ENCODE data around the gene TOR1AIP1.
A peak's percentile ranks its signal among the peaks of the same experiment; 100 is the strongest.

TOR1AIP1 gene

GRCh38 chr1:179883040-179883744 is 1.1 kb downstream of the TOR1AIP1 start:
- DNase-seq: no peak

DNA sequence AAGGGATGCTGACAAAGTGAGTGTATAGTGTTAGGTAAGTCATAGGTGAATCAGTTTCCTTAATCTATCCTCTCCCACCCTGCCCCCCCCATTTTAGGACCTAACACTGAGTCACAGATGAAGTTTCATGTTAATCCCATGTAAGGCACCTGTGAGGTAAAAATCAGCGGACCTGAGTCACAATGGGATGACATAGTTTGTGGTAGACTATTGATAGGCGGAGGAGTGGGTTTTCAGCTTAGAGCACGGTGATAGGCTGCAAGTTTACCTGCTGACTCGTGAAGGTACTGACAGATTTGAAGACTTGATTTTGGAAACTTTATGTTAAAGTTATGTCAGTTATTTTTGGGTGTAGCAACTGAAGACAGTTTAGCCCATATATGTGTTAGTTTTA is 1.7 kb downstream of the TOR1AIP1 start:
- DNase-seq: peak; percentile 18

- DNase-seq: no peak
Measured at GRCh38 chr1:179888071-179888470, 6.0 kb downstream of the TOR1AIP1 start.

- no peak for DNase-seq
Measured at GRCh38 chr1:179889589-179889988, 7.5 kb downstream of the TOR1AIP1 start.

- DNase-seq: no peak
Measured at GRCh38 chr1:179910934-179911333, 28.8 kb downstream of the TOR1AIP1 start.

DNA sequence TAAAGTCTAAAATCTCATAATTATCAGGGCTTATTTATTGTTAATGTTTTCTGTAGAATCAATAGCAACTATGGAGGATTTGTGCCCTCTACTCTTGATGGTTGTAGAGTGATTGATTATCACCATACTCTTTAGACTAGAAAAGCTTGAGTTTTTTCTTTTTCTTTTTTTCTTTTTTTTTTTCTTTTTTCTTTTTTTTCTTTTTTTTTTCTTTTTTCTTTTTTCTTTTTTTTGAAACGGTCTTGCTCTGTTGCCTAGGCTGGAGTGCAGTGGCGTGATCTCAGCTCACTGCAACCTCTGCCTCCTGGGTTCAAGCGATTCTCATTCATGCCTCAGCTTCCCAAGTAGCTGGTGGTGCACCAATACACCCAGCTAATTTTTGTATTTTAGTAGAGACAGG is 29.7 kb downstream of the TOR1AIP1 start:
- DNase-seq: no peak

GRCh38 chr1:179917601-179918429 is 35.7 kb downstream of the TOR1AIP1 start:
- DNase-seq: peak; percentile 16

- no peak for DNase-seq
Measured at GRCh38 chr1:179921472-179921871, 39.4 kb downstream of the TOR1AIP1 start.

DNA sequence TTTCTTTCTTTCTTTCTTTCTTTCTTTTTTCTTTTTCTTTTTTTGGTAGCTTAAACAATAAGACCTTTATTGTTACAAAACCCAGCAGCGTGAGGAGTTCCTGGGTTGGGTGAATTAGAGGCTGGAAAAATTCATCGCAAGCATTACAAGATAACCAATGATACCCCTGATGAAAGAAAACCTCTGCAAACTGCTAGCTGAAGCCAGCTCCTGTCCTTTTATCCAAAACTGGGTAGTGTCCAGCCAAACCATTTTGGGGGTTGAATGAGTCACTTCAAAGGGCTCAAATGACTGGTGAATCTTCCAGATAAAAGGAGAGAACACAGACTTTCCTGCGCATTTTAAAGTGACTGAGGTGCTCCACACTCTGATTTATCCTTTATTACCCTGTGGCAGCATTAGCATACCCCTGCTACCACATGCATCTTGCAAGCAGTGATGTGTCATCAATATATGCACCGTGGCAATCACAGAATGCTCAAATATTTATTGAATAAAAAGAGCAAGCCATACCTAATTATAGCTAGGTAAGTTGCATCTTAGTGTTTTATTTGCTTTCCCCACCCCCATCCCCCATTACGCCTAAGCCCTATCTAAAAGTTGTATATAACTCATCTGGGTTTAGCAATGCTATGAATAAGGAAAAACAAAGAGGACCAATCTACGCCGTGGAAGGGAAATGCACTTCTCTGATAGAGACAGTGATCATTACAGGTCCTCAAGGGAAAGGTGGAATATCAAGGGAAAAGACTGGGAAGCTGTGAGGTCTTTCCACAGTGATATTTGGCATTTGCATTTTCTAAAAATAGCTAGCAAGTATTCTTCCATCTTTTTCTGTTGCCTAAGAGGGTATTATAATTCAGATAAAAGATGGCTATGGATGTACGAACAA is 40.1 kb downstream of the TOR1AIP1 start:
- no peak for DNase-seq

- DNase-seq: no peak
Measured at GRCh38 chr1:179923029-179923428, 40.9 kb downstream of the TOR1AIP1 start.

DNA sequence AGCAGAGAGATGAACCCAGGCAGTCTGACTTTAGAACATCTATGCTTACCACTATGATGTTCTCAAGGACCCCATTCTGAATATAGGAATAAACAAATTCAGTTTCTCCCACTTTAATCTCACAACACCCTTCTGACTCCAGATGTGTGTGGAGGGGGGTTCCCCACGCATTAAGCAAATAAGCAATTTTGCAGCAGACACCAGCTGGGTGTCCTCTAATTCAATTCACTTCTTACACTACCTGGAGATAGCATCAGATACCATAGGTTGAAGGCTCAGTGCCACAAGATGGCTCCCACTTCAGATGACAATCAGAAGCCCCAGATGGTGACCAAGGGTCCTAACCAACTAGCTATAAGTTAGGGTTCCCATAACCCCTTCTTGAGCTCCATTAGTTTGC is 42.2 kb downstream of the TOR1AIP1 start:
- no peak for DNase-seq

DNA sequence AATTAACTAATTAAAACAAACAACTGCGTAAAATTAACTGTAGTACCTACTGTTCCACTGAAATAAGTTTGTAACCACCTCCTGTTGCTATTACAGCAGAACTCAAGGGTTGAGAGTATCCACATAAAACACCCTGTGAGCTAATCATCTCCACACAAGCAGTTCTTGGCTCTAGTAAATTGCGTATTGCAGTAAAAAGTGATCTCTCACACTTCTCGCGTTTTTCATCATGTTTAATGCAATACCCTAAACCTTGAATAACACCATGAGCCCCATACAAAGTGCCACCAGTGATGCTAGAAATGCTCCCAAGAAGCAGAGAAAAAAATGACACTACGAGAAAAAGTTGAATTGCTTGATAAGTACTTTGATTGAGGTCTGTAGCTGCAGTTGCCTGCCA is 43.2 kb downstream of the TOR1AIP1 start:
- no peak for DNase-seq

GRCh38 chr1:179925922-179926849 is 44.1 kb downstream of the TOR1AIP1 start:
- peak; percentile 58 for DNase-seq

GRCh38 chr1:179926850-179927205 is 44.7 kb downstream of the TOR1AIP1 start:
- DNase-seq: no peak

- no peak for DNase-seq
Measured at GRCh38 chr1:179929955-179930798, 48.1 kb downstream of the TOR1AIP1 start.

GRCh38 chr1:179930867-179931266 is 48.8 kb downstream of the TOR1AIP1 start:
- DNase-seq: no peak

DNA sequence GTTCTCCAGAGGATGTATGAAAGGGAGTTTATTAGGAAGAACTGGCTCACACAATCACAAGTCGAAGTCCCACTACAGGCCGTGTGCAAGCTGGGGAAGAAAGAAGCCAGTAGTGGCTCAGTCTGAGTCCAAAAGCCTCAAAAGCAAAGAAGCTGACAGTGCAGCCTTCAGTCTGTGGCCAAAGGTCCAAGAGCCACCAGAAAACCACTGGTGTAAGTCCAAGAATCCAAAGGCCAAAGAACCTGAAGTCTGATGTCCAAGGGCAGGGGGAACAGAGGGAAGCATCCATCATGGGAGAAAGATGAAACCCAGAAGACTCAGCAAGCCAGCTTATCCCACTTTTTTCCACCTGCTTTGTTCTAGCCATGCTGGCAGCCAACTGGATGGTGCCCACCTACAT is 51.1 kb downstream of the TOR1AIP1 start:
- no peak for DNase-seq

DNA sequence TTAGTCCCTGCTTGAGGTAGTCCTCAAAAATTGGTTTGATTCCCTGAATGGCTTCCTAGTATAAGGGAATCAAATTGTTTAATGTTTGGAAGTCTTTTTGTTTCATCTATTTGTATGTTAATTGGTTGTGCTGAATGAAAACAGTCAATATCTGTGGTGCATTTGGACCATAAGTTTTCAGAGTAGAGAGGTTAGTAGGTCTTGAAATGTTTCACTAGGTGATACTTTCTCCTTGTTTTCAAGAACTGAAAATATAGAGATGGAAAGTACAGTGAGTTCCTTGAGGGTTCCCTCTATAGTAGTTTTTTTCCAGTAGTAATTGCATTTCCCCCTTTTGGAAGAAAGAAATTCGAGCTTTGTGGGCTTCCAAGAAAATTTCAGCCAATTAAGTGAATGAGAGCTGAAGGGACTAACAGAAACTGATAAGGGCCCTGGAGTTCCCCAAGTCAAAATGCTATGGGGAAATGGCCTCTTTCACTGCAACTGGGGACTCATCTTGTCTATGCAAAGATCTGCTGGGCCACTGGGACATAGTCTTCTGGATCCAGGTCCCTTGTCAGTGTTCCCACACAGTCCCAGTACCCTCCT is 53.9 kb downstream of the TOR1AIP1 start:
- no peak for DNase-seq

DNA sequence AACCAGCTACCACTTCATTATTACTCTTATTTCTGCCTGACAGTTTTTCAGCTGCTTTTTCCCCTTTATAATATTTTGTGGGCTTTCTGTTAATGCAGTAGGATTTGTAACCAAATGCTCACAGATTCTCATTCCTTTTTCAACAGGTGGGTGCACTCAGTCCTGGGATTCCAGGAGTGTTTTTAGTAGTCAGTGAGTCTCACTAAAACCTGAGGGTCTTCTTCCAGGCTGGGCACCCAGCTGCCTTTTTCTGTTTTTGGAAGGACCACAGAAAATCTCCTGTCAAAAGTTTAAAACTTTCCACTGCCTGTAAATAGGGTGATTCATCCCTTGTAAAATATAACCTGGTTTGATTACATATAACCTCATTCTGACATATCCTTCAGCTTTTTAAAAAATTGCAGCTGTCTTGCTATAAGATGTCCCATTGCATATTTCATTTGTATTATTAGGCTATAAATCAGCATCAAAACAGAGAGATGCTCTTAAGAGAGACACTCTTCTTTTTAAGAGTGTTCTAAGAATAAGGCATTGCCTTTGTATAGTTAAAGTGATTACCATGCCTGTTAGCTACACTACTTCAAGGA is 55.7 kb downstream of the TOR1AIP1 start:
- DNase-seq: no peak

DNA sequence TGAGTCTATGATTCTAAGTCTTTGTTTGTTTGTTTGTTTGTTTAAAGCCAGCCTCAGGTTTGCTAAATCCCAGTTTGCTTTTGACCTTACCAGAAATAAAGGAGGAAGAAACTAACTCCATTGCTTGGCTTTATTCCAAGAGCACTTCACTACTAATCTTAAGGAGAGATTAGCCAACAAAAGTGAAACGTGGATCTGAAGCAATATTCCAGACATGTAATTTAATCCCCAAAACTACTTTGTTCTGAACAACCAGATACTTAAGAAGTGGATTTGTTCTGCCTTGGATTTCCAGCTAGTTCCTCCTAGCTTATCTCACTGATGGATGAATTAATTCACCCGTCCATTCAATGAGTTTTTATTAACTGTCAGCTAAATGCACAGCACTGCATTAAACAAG is 56.7 kb downstream of the TOR1AIP1 start:
- DNase-seq: no peak

DNA sequence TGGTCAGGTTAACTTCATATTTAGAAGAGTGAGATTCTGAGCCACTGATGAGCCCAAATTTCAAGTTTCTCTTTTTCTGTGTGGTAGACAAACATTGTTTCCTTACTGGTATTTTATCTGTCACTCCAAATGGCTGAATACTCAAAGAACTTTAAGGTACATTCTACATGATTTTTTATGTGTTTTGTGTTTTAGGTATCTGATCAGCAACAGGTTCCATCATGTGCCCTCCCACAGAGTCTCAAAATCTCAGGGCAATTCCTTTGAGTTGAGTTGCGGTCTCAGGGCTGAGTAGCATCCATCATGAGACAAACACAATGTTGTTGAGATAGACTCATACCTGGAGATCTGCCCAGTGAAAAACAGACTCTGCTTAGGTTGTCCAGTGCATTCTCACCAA is 57.9 kb downstream of the TOR1AIP1 start:
- no peak for DNase-seq

Measured in EL (cell line).